DND-41 (cell line): ENCODE results near the gene MACROD2.

ENCODE experiments used
- ATAC-seq: fragments of 200-7000 bp; cut with Tn5 transposase; 3 replicates; pipeline ENCODE4 v1.9.1; 2021; ENCODE audit warnings: low read depth; ENCODE audit not compliant: insufficient read depth
- DNase-seq: peaks from one replicate; pipeline ENCODE4 v3.0.0-alpha.2; 2020
- H2AFZ ChIP-seq: 2 replicates; pipeline ENCODE4 v1.6.0; 2012; ENCODE audit warnings: low read depth, low read length
- H3K27ac ChIP-seq: 2 replicates; pipeline ENCODE4 v1.5.1; 2012; ENCODE audit warnings: low read length, inconsistent platforms
- H3K27me3 ChIP-seq: fragments of 200-600 bp; sonication (generic); 2 replicates; pipeline ENCODE4 v1.6.0; 2012; ENCODE audit warnings: low read length, mild to moderate bottlenecking, inconsistent platforms; ENCODE audit not compliant: insufficient read depth, poor library complexity
- H3K36me3 ChIP-seq: 2 replicates; pipeline ENCODE4 v1.5.1; 2012; ENCODE audit warnings: low read length, inconsistent platforms; ENCODE audit not compliant: insufficient read depth
- H3K4me1 ChIP-seq: 2 replicates; pipeline ENCODE4 v1.5.1; 2012; ENCODE audit warnings: mild to moderate bottlenecking, low read length; ENCODE audit not compliant: insufficient read depth
- H3K4me2 ChIP-seq: 2 replicates; pipeline ENCODE4 v1.6.0; 2012; ENCODE audit warnings: mild to moderate bottlenecking, moderate library complexity, low read length, inconsistent platforms; ENCODE audit not compliant: insufficient read depth
- H3K4me3 ChIP-seq, 2 experiments: fragments of 200-600 bp in 1 of 2; shearing (Covaris generic) in 1 of 2; 2 replicates each; pipeline ENCODE4 v1.5.1; 2012 to 2016; ENCODE audit warnings: inconsistent platforms in 2 of 2, low read length in 2 of 2, mild to moderate bottlenecking in 2 of 2, low read depth in 1 of 2, moderate library complexity in 1 of 2
- H3K79me2 ChIP-seq: 2 replicates; pipeline ENCODE4 v1.6.0; 2012; ENCODE audit warnings: low read length, inconsistent platforms; ENCODE audit not compliant: insufficient read depth
- H3K9ac ChIP-seq: 2 replicates; pipeline ENCODE4 v1.6.0; 2012; ENCODE audit warnings: low read depth, mild to moderate bottlenecking, inconsistent platforms, low read length, moderate library complexity
- H3K9me3 ChIP-seq: 2 replicates; pipeline ENCODE4 v1.5.1; 2012; ENCODE audit warnings: low read length, moderate library complexity, mild to moderate bottlenecking, inconsistent platforms; ENCODE audit not compliant: insufficient read depth, severe bottlenecking
- H4K20me1 ChIP-seq: 2 replicates; pipeline ENCODE4 v1.6.0; 2012; ENCODE audit warnings: low read length; ENCODE audit not compliant: insufficient read depth
- CTCF ChIP-seq: IDR thresholded peaks from 2 replicates; pipeline ENCODE4 v1.5.1; 2012; ENCODE audit warnings: borderline replicate concordance, low read length, moderate library complexity, mild to moderate bottlenecking; ENCODE audit not compliant: poor library complexity, severe bottlenecking; ENCODE audit errors: extremely low read depth
- EZH2 ChIP-seq: IDR thresholded peaks from 3 replicates; pipeline ENCODE4 v1.6.1; 2012; ENCODE audit warnings: borderline replicate concordance, low read depth, mild to moderate bottlenecking, moderate library complexity, low read length, inconsistent platforms; ENCODE audit not compliant: severe bottlenecking

MACROD2 gene

GRCh38 chr20:15317546-15318232 is 1322.4 kb downstream of the MACROD2 start:
- Histone ChIP-seq H3K9ac (no peak overlapping the region), H3K4me1 (no peaks in the 10 kb centered on the region), H3K27me3 (no peaks in the 10 kb centered on the region), H3K79me2 (no peaks in the 10 kb centered on the region), H3K4me3 (no peak overlapping the region), H3K36me3 (no peaks in the 10 kb centered on the region), H3K27ac (no peak overlapping the region), H4K20me1 (no peaks in the 10 kb centered on the region), H3K4me2 (no peak overlapping the region), H3K9me3 (no peaks in the 10 kb centered on the region), H2AFZ (no peak overlapping the region)
- TF ChIP-seq EZH2: no peak
- no peak for TF ChIP-seq CTCF
- no peak for ATAC-seq
- no peak for DNase-seq

GRCh38 chr20:15318682-15319081 is 1323.4 kb downstream of the MACROD2 start:
- no peak for TF ChIP-seq CTCF
- no peak for TF ChIP-seq EZH2
- DNase-seq (no peak), ATAC-seq (no peak)
- Histone ChIP-seq H3K79me2 (no peaks in the 10 kb centered on the region), H3K4me2 (no peak overlapping the region), H3K4me3 (no peak overlapping the region), H3K9ac (no peak overlapping the region), H3K36me3 (no peaks in the 10 kb centered on the region), H3K9me3 (no peaks in the 10 kb centered on the region), H3K27ac (no peak overlapping the region), H4K20me1 (no peaks in the 10 kb centered on the region), H2AFZ (no peak overlapping the region), H3K4me1 (no peaks in the 10 kb centered on the region), H3K27me3 (no peaks in the 10 kb centered on the region)

DNA sequence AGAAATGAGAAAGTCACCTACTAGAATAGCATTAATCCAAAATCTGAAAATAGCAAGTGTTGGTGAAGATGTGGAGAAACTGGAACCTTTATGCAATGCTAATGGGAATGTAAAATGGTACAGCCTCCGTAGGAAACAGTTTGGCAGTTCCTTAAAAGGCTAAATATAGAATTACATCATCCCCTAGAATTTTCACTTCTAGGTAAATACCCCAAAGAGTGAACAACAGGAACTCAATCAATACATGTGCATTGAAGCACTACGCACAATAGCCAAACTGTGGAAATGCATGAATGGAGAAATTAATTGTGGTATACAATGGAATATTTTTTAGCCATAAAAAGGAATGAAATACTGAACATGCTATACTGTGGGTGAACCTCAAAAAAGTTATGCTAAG is 1324.1 kb downstream of the MACROD2 start:
- no peak for ATAC-seq
- H3K4me2 ChIP-seq: no peak overlapping the region
- no peak overlapping the region for H2AFZ ChIP-seq
- no peaks in the 10 kb centered on the region for H3K9me3 ChIP-seq
- no peaks in the 10 kb centered on the region for H3K4me1 ChIP-seq
- H3K36me3 ChIP-seq: no peaks in the 10 kb centered on the region
- H3K27ac ChIP-seq: no peak overlapping the region
- no peak overlapping the region for H3K4me3 ChIP-seq
- H3K79me2 ChIP-seq: no peaks in the 10 kb centered on the region
- TF ChIP-seq CTCF (no peak), EZH2 (no peak)
- DNase-seq: no peak
- H3K27me3 ChIP-seq: no peaks in the 10 kb centered on the region
- no peak overlapping the region for H3K9ac ChIP-seq
- no peaks in the 10 kb centered on the region for H4K20me1 ChIP-seq

GRCh38 chr20:15320941-15321340 is 1325.6 kb downstream of the MACROD2 start:
- no peak overlapping the region for H3K4me3 ChIP-seq
- no peak overlapping the region for H3K27ac ChIP-seq
- H3K79me2 ChIP-seq: no peaks in the 10 kb centered on the region
- TF ChIP-seq EZH2 (no peak), CTCF (no peak)
- no peaks in the 10 kb centered on the region for H4K20me1 ChIP-seq
- H3K4me1 ChIP-seq: no peaks in the 10 kb centered on the region
- ATAC-seq: no peak
- DNase-seq: no peak
- H3K9me3 ChIP-seq: no peaks in the 10 kb centered on the region
- H3K27me3 ChIP-seq: no peaks in the 10 kb centered on the region
- H3K36me3 ChIP-seq: no peaks in the 10 kb centered on the region
- H2AFZ ChIP-seq: no peak overlapping the region
- H3K9ac ChIP-seq: no peak overlapping the region
- H3K4me2 ChIP-seq: no peak overlapping the region
